DOHH2 (cell line): ENCODE results near the gene PAQR5.

Experiments
- H3F3A ChIP-seq: fragments of 200-600 bp; sonication (generic), shearing (Covaris generic); 2 replicates; pipeline ENCODE4 v1.6.0; 2016; ENCODE audit warnings: antibody characterized with exemption, mild to moderate bottlenecking; ENCODE audit not compliant: control insufficient read depth, insufficient read depth
- H3K27ac ChIP-seq: fragments of 200-600 bp; sonication (generic); 2 replicates; pipeline ENCODE4 v1.5.1; 2014; ENCODE audit warnings: low read depth, mild to moderate bottlenecking, low read length, moderate library complexity
- H3K27me3 ChIP-seq: fragments of 200-600 bp; sonication (generic); 2 replicates; pipeline ENCODE4 v1.6.1; 2014; ENCODE audit warnings: mild to moderate bottlenecking, low read length, mixed read lengths; ENCODE audit not compliant: control insufficient read depth
- H3K36me3 ChIP-seq: fragments of 200-600 bp; sonication (generic); 2 replicates; pipeline ENCODE4 v1.6.1; 2014; ENCODE audit warnings: mild to moderate bottlenecking, low read length, moderate library complexity, mixed read lengths; ENCODE audit not compliant: control insufficient read depth
- H3K4me1 ChIP-seq: fragments of 200-600 bp; sonication (generic); 2 replicates; pipeline ENCODE4 v1.6.1; 2014; ENCODE audit warnings: mild to moderate bottlenecking, low read length, mixed read lengths; ENCODE audit not compliant: control insufficient read depth
- H3K4me2 ChIP-seq: fragments of 200-600 bp; sonication (generic); 2 replicates; pipeline ENCODE4 v1.6.0; 2014; ENCODE audit warnings: mild to moderate bottlenecking, low read length, moderate library complexity
- H3K4me3 ChIP-seq: fragments of 200-600 bp; sonication (generic); 2 replicates; pipeline ENCODE4 v1.5.1; 2014; ENCODE audit warnings: mild to moderate bottlenecking, low read length, mixed read lengths
- H3K79me2 ChIP-seq: fragments of 200-600 bp; sonication (generic); 2 replicates; pipeline ENCODE4 v1.6.1; 2014; ENCODE audit warnings: mild to moderate bottlenecking, low read length, mixed read lengths; ENCODE audit not compliant: control insufficient read depth
- H3K9me2 ChIP-seq: fragments of 200-600 bp; sonication (generic); replicated peaks from 2 replicates; pipeline ENCODE4 v1.6.1; 2014; ENCODE audit warnings: mild to moderate bottlenecking, low read length, mixed read lengths; ENCODE audit not compliant: control insufficient read depth
- H3K9me3 ChIP-seq: fragments of 200-600 bp; sonication (generic); 2 replicates; pipeline ENCODE4 v1.6.1; 2014; ENCODE audit warnings: antibody characterized with exemption, low read length, mixed read lengths; ENCODE audit not compliant: control insufficient read depth, insufficient read depth
- H4K20me1 ChIP-seq: fragments of 200-600 bp; sonication (generic); 2 replicates; pipeline ENCODE4 v1.6.0; 2014; ENCODE audit warnings: low read depth, mild to moderate bottlenecking, antibody characterized with exemption, low read length, moderate library complexity; ENCODE audit not compliant: control insufficient read depth, insufficient read depth
- EZH2phosphoT487 ChIP-seq: fragments of 200-600 bp; sonication (generic); IDR thresholded peaks from 2 replicates; pipeline ENCODE4 v1.6.1; 2017; ENCODE audit warnings: borderline replicate concordance, mild to moderate bottlenecking, antibody characterized with exemption, low read length, moderate library complexity, mixed read lengths
- TF ChIP-seq, protein P1 (sequence below): fragments of 200-600 bp; sonication (generic); IDR thresholded peaks from one replicate; pipeline ENCODE4 v1.5.1; 2014; ENCODE audit warnings: antibody characterized with exemption, mild to moderate bottlenecking, low read depth, low read length; ENCODE audit not compliant: poor library complexity, severe bottlenecking

The PAQR5 gene

DNA sequence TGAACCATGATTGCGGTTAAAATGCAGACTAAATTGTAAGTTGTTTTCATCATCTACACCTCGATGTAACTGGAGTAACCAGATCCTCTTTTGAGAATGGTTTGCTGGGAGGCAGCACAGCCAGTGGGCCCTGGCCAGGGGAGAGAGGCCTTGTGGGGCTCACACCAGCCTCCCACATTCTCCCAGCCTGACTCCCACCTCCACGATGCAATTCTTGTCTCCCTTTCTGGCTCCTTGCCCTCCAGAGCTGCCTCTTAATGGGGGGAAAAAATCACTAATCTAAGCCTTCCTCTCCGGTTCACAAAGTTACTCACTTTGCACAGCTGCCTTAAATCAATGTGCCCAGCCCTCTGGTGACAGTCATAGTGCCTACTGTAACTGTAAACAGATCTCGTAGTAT is 17.9 kb upstream of the PAQR5 start:
- Histone ChIP-seq H3K9me3 (no peaks in the 10 kb centered on the region), H4K20me1 (no peaks in the 10 kb centered on the region), H3K79me2 (no peaks in the 10 kb centered on the region), H3K4me1 (no peaks in the 10 kb centered on the region), H3K27me3 (no peaks in the 10 kb centered on the region), H3F3A (no peaks in the 10 kb centered on the region), H3K4me2 (no peak overlapping the region), H3K9me2 (no peaks in the 10 kb centered on the region), H3K36me3 (no peaks in the 10 kb centered on the region), H3K27ac (no peak overlapping the region), H3K4me3 (no peak overlapping the region)
- no peak for TF ChIP-seq EZH2phosphoT487
- TF ChIP-seq, protein P1, sequence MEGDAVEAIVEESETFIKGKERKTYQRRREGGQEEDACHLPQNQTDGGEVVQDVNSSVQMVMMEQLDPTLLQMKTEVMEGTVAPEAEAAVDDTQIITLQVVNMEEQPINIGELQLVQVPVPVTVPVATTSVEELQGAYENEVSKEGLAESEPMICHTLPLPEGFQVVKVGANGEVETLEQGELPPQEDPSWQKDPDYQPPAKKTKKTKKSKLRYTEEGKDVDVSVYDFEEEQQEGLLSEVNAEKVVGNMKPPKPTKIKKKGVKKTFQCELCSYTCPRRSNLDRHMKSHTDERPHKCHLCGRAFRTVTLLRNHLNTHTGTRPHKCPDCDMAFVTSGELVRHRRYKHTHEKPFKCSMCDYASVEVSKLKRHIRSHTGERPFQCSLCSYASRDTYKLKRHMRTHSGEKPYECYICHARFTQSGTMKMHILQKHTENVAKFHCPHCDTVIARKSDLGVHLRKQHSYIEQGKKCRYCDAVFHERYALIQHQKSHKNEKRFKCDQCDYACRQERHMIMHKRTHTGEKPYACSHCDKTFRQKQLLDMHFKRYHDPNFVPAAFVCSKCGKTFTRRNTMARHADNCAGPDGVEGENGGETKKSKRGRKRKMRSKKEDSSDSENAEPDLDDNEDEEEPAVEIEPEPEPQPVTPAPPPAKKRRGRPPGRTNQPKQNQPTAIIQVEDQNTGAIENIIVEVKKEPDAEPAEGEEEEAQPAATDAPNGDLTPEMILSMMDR = no peak

DNA sequence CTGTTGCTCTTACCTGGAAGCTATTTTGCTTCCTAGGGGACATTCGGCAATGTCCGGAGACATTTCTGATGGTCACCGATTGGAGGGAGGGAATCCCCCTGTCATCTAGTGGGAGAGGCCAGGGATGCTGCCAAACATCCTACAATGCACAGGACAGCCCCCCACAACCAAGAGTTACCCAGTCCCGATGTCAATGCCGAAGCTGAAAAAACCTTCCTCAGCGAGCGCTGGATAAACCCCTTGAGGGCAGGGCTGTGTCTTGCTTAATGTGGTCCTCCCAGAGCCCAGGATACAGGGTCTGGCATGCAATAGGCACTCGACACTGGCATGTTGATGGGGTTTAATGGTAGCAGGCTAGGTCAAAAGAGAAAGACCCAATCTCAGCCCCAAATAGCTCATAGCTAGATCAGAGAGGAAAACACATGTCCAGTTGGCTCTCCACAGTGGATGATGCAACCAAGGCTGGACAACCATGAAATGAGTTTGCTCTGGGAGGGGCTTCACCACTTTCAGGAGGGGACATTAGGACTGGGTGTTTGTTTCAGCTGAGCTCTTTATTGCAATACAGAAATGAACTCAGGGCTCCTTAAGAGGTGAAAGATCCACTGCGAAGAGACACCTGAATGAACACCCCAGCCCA is 16.5 kb upstream of the PAQR5 start:
- no peaks in the 10 kb centered on the region for H3F3A ChIP-seq
- H3K27me3 ChIP-seq = no peaks in the 10 kb centered on the region
- no peak overlapping the region for H3K27ac ChIP-seq
- no peak overlapping the region for H3K4me3 ChIP-seq
- no peaks in the 10 kb centered on the region for H3K9me3 ChIP-seq
- H3K9me2 ChIP-seq = no peaks in the 10 kb centered on the region
- TF ChIP-seq, protein P1 = no peak
- no peak for TF ChIP-seq EZH2phosphoT487
- 0 out of 2 replicates have a peak, but pooled peaks cover under 1% of the 10 kb centered on the region for H4K20me1 ChIP-seq
- no peak overlapping the region for H3K4me2 ChIP-seq
- no peaks in the 10 kb centered on the region for H3K79me2 ChIP-seq
- no peaks in the 10 kb centered on the region for H3K36me3 ChIP-seq
- H3K4me1 ChIP-seq = no peaks in the 10 kb centered on the region

DNA sequence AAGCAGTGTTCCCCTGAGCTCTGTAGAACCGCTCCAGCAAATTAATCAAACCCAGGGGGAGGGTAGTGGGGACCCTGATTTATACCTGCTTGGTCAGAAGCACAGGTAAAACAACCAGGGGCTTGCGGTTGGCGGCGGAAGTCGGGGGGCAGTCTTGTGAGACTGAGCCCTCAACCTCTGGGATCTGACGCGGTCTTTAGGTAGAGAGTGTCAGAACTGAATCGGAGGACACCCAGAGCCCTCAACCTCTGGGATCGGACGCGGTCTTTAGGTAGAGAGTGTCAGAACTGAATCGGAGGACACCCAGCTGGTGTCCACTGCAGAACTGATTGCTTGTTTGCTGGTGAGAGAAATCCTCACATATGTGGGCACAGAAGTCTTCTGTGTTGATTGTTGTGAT is 12.9 kb upstream of the PAQR5 start:
- 0 out of 2 replicates have a peak, but pooled peaks cover 3% of the 10 kb centered on the region for H4K20me1 ChIP-seq
- H3F3A ChIP-seq = no peaks in the 10 kb centered on the region
- H3K4me3 ChIP-seq = no peak overlapping the region
- no peaks in the 10 kb centered on the region for H3K79me2 ChIP-seq
- TF ChIP-seq EZH2phosphoT487 = no peak
- TF ChIP-seq, protein P1 = no peak
- no peaks in the 10 kb centered on the region for H3K9me3 ChIP-seq
- no peak overlapping the region for H3K27ac ChIP-seq
- H3K9me2 ChIP-seq = no peaks in the 10 kb centered on the region
- no peaks in the 10 kb centered on the region for H3K36me3 ChIP-seq
- no peak overlapping the region for H3K4me2 ChIP-seq
- H3K27me3 ChIP-seq = no peaks in the 10 kb centered on the region; the same call in 1 of the 2 replicates
- H3K4me1 ChIP-seq = no peaks in the 10 kb centered on the region
